Neural progenitor cell (in vitro differentiated cells): ENCODE measurements around the gene FAM153A.
"Not testable (repeated sequence)": the region's sequence is repeated elsewhere in the genome, so short reads cannot be mapped to it uniquely, and the experiment has no call there.

ENCODE experiments used
- CTCF ChIP-seq: fragments of 200-600 bp; sonication (generic); IDR thresholded peaks from 2 replicates; pipeline ENCODE4 v1.5.1; 2017; ENCODE audit warnings: antibody characterized with exemption, mild to moderate bottlenecking
- EZH2 ChIP-seq: fragments of 200-600 bp; sonication (generic); IDR thresholded peaks from 2 replicates; pipeline ENCODE4 v1.6.1; 2017; ENCODE audit warnings: antibody characterized with exemption, mild to moderate bottlenecking, moderate library complexity

- not testable (repeated sequence) for TF ChIP-seq EZH2, CTCF
Observed at GRCh38 chr5:177812814-177813425, 30.2 kb upstream of the FAM153A start.
